Thyroid gland (tissue), 4 donors: ENCODE data around the gene TBC1D3B. TPM values are rescaled to one million over a fixed set of nuclear protein-coding genes. Genes with fewer than 3 reads are reported as not detected.
"Not testable (repeated sequence)": the region's sequence is repeated elsewhere in the genome, so short reads cannot be mapped to it uniquely, and the experiment has no call there.

Experiments used
- DNase-seq, 2 donors: peaks; one replicate each; pipeline ENCODE4 v3.0.0-alpha.2; 2019
- H3K27ac ChIP-seq, 3 donors: fragments of 200-600 bp; sonication (generic); 1 replicate in 2 of 3; 2 replicates in 1 of 3; pipeline ENCODE4 v1.5.1; 2016 to 2019; ENCODE audit warnings: mild to moderate bottlenecking in 1 of 3, moderate library complexity in 1 of 3
- H3K27me3 ChIP-seq: fragments of 200-600 bp; sonication (generic); one replicate; pipeline ENCODE4 v1.5.1; 2019
- H3K36me3 ChIP-seq, 2 donors: fragments of 200-600 bp; sonication (generic); one replicate each; pipeline ENCODE4 v1.5.1; 2016 to 2019
- H3K4me1 ChIP-seq, 2 donors: fragments of 200-600 bp; sonication (generic); one replicate each; pipeline ENCODE4 v1.5.1; 2017 to 2019
- H3K4me3 ChIP-seq, 3 donors: fragments of 200-600 bp; sonication (generic); replicated peaks in 1 of 3; 1 replicate in 2 of 3; 2 replicates in 1 of 3; pipeline ENCODE4 v1.5.1; 2016; ENCODE audit warnings: mild to moderate bottlenecking in 1 of 3
- H3K9me3 ChIP-seq: fragments of 200-600 bp; sonication (generic); one replicate; pipeline ENCODE4 v1.5.1; 2017
- CTCF ChIP-seq, 6 experiments: fragments of 200-600 bp in 3 of 6; fragments of 450-650 bp in 3 of 6; sonication (generic) in 3 of 6; IDR thresholded peaks; one replicate each; pipeline ENCODE4 v1.5.1; 2016 to 2019; ENCODE audit warnings: antibody characterized with exemption in 6 of 6, mild to moderate bottlenecking in 2 of 6, inconsistent platforms in 1 of 6, moderate library complexity in 1 of 6
- POLR2A ChIP-seq, 2 donors: fragments of 450-650 bp; IDR thresholded peaks; one replicate each; pipeline ENCODE4 v1.6.1; 2017; ENCODE audit warnings: antibody characterized with exemption in 2 of 2, mild to moderate bottlenecking in 2 of 2, moderate library complexity in 1 of 2
- WGBS, 2 donors: methylation state at CpG; one replicate each; pipeline ENCODE4 v1.1.5; 2017; 5-methylcytosine and 5-hydroxymethylcytosine counted together
- intact Hi-C: fragments of 100-400 bp; cut with DNase I; formaldehyde crosslinking; loops from one replicate; pipeline ENCODE4 v1.15.1; 2023
- total RNA-seq, 4 donors: library from RNA; depleted of rRNA; stranded (reverse); fragments of >200 nt; gene quantifications; one replicate each; pipeline ENCODE4 v1.2.3, GENCODE V29; 2016

Gene TBC1D3B
- total RNA-seq, 4 donors from 2014 or later, result 3.9 TPM; not detected in 3

GRCh38 chr17:36188891-36189306 is 12.5 kb upstream of the TBC1D3B start:
- 36 to 54% methylated on average over 7 of the region's 7 CpGs for WGBS, 2 donors
- DNase-seq, result peak; percentile 5 to 32
- Histone ChIP-seq H3K4me1 (no peaks in the 10 kb centered on the region), H3K27ac (no peak overlapping the region), H3K9me3 (no peaks in the 10 kb centered on the region), H3K4me3 (no peak overlapping the region), H3K27me3 (peaks cover under 1% of the 10 kb centered on the region), H3K36me3 (no peaks in the 10 kb centered on the region)
- TF ChIP-seq CTCF (IDR thresholded peaks at IDR 0.05), result no peak
- TF ChIP-seq POLR2A (IDR thresholded peaks at IDR 0.05), result no peak
- intact Hi-C loops, result no loop called here

- H3K27ac ChIP-seq, H3K27me3 ChIP-seq, DNase-seq, H3K4me3 ChIP-seq, intact Hi-C loops, H3K9me3 ChIP-seq, H3K36me3 ChIP-seq, H3K4me1 ChIP-seq: not testable (repeated sequence)
- WGBS, 2 donors, result 71 to 80% methylated on average over 5 of the region's 5 CpGs
Observed at GRCh38 chr17:36187943-36188665, 11.7 kb upstream of the TBC1D3B start.

GRCh38 chr17:36186810-36187763 is 10.7 kb upstream of the TBC1D3B start:
- H3K4me3 ChIP-seq, H3K9me3 ChIP-seq, H3K36me3 ChIP-seq, H3K27ac ChIP-seq, intact Hi-C loops, H3K27me3 ChIP-seq, DNase-seq: not testable (repeated sequence)
- H3K4me1 ChIP-seq, result peaks cover 7 to 13% of the 10 kb centered on the region in 2 donors
- 83 to 85% methylated on average over 13 of the region's 13 CpGs for WGBS, 2 donors

GRCh38 chr17:36185416-36185815 is 9.0 kb upstream of the TBC1D3B start:
- Histone ChIP-seq H3K36me3 (no peaks in the 10 kb centered on the region), H3K27ac (no peak overlapping the region), H3K4me1 (peaks cover 7 to 13% of the 10 kb centered on the region in 2 donors), H3K27me3 (peaks cover 5% of the 10 kb centered on the region), H3K4me3 (no peak overlapping the region), H3K9me3 (no peaks in the 10 kb centered on the region)
- intact Hi-C loops, result no loop called here
- TF ChIP-seq POLR2A (IDR thresholded peaks at IDR 0.05) (no peak), CTCF (IDR thresholded peaks at IDR 0.05) (no peak)
- 72 to 74% methylated on average over 2 of the region's 2 CpGs for WGBS, 2 donors
- DNase-seq, result no peak

GRCh38 chr17:36184023-36184765 is 7.8 kb upstream of the TBC1D3B start:
- peak overlapping the region in 1 of 3 donors; percentile 32 for H3K27ac ChIP-seq
- no peaks in the 10 kb centered on the region for H3K36me3 ChIP-seq
- 85 to 89% methylated on average over 9 to 12 of the region's 12 CpGs for WGBS, 2 donors
- peaks cover 5% of the 10 kb centered on the region for H3K27me3 ChIP-seq
- intact Hi-C loops, result no loop called here
- no peak for DNase-seq
- no peaks in the 10 kb centered on the region for H3K9me3 ChIP-seq
- H3K4me3 ChIP-seq, result no peak overlapping the region
- TF ChIP-seq POLR2A (IDR thresholded peaks at IDR 0.05) (no peak), CTCF (IDR thresholded peaks at IDR 0.05) (no peak)
- peaks cover 7 to 13% of the 10 kb centered on the region in 2 donors for H3K4me1 ChIP-seq
